Measurements from ENCODE around the gene GPHA2.

GPHA2 gene

GRCh38 chr11:64929625-64930024 lies 6.1 kb downstream of the GPHA2 start:
- no peak for DNase-seq

- no peak for DNase-seq
Measured at GRCh38 chr11:64928957-64929356, 6.7 kb downstream of the GPHA2 start.

GRCh38 chr11:64926689-64927088 lies 9.0 kb downstream of the GPHA2 start:
- no peak for DNase-seq

- DNase-seq: no peak
Measured at GRCh38 chr11:64925536-64926436, 9.9 kb downstream of the GPHA2 start.

GRCh38 chr11:64924910-64925284 lies 10.8 kb downstream of the GPHA2 start:
- DNase-seq: no peak

DNA sequence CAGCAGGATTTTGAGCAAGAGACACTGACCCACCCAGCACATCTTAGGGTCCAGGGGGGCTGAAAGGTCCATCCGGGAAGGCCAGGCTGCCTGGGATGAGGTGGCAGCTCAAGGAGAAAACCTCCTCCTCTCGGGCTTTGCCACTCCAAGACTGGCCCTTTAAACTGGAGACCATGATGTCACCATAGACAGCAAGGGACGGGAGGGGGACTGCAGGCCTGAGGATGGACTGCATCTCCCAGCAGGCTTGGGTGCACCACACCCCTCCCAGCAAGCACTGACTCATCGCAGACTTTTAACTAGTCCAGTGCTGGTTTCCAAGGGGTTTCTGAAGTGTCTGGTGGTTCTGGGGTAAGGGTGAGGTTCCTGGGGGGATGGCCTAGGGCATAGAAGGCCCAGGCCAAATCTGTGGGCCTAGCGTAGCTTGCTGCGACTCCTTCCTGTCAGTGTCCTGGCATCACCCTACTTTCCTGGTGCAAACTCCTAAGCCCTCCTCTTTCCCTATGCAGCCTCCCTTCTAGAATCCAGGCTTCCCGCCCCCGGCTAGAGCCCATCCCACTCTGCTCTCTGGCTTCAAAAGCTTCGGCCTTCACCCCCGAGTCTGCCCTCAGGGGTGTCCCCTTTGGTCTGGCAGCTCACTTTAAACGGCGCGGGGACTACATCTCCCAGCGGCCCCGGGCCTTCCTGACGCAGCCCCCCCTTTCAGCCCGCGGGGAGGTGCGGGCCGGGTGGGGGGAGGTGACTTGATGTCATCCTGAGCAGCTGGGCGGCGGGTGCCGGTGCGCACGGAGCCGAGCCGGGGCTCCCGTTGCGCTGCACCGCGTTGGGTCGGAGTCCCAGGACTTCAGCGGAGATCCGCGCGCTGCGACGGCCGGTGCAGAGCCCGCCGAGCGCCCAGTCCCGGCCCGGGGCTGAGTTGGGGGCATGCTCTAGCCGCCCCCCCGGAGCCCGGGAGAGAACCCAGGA lies 11.5 kb downstream of the GPHA2 start, which contains the start of gene PPP2R5B:
Gene PPP2R5B, plus strand, starts transcription at position 746 of the 966 bp plus-strand sequence. CDS start 1,046 bp downstream, outside the sequence.
- peak; percentile 80 to 89 (median 86) for DNase-seq

GRCh38 chr11:64923151-64923661 lies 12.5 kb downstream of the GPHA2 start:
- DNase-seq: no peak

GRCh38 chr11:64921384-64921783 lies 14.3 kb downstream of the GPHA2 start:
- DNase-seq: no peak

DNA sequence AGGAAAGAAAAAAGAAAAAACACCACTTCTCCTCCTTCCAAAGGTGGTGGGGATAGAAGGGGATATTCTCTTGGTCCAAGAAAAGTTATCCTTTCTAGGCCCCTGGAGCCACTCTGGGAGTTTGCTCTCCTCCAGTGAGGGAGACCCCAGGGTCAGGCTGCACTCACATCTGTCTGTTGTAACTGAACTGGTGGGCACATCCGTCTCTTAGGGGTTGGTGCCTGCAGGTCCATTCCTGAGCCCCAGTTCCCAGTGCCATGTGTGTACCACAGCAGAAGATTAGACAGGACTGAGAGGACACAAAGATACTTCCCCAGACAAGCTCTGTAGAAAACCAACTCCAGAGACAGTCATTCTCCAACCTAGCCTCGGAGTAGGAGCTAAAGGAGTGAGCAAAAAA lies 15.6 kb downstream of the GPHA2 start:
- no peak for DNase-seq

DNA sequence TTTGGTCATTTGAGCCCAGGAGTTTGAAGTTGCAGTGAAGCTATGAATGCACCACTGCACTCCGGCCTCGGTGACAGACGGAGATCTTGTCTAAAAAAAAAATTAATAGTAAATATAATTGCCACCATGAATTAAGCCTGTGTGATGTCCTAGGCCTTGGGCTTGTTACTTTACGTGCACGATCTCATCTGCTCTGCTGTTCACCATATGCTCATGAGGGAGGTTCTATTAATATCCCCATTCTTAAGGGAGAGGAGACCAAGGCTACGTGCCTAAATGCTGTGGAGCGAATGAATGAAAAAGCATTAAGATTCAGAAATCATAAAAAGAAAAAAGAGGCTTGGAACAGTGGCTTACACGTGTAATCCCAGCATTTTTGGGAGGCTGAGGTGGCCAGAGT lies 16.1 kb downstream of the GPHA2 start:
- DNase-seq: no peak

DNA sequence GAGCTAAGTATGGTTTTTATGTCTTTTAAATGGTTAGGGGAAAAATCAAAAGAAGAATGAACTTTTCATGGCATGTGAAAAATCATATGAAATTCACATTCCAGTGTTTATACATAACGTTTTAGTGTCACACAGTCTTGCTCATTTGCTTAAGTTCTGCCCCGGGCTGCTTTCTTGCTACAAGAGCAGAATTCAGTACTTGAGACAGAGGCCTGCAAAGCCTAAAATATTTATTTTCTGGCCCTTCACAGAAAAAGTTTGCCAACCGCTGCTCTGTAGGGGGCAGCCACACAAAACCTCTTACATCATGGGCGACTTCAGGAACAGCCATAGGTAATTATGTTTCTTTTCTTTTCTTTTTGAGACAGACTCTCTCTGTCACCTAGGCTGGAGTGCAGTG lies 17.7 kb downstream of the GPHA2 start:
- no peak for DNase-seq

GRCh38 chr11:64917663-64917995 lies 18.1 kb downstream of the GPHA2 start:
- DNase-seq: no peak

DNA sequence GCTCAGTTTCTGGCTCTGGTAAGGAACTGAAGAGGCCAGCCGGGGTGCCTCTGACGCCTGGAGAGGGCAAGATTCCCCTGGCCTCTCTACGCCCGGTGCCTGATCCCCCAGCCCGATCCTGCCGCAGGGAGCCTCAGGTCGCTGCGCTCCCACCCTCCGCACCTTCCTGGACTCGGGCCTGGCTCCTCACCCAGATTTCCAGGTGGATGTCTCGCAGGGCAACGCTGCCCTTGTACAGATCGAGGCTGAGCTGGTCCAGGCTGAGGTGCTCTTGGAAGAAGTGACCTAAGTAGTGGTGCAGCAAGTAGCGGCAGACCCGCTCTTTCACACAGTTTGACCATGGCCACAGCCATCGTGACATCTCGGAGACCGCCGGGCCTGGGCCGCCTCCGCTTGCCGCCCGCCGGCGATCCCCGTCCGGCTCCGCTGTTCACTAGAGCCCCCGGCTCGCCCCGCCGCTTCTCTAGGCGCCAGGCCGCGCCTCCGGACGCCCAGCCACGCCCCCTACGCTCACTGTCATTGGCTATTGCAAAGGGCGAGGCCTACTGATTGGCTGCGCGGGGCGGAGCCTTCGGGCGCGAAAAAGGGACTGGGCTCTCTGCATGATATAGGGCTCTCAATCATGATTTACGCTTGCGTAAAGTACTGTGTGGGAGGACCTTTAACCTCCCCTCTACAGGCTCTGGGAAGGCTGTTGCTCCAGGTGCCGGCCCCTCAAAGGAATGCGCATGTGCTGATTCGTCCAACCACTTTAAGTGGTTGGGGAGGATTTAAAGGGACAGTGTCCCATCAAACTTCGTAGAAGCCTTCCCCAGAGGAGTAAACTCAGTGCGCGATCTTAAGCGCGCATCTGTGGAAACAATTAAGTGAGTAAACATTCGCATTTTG lies 18.7 kb downstream of the GPHA2 start, which contains the start of gene ATG2A:
Gene ATG2A, minus strand, starts transcription at position 435 of the 888 bp plus-strand sequence. Its CDS starts 74 bp downstream, at position 361.
- DNase-seq: peak; percentile 95 to 99 (median 98)

DNA sequence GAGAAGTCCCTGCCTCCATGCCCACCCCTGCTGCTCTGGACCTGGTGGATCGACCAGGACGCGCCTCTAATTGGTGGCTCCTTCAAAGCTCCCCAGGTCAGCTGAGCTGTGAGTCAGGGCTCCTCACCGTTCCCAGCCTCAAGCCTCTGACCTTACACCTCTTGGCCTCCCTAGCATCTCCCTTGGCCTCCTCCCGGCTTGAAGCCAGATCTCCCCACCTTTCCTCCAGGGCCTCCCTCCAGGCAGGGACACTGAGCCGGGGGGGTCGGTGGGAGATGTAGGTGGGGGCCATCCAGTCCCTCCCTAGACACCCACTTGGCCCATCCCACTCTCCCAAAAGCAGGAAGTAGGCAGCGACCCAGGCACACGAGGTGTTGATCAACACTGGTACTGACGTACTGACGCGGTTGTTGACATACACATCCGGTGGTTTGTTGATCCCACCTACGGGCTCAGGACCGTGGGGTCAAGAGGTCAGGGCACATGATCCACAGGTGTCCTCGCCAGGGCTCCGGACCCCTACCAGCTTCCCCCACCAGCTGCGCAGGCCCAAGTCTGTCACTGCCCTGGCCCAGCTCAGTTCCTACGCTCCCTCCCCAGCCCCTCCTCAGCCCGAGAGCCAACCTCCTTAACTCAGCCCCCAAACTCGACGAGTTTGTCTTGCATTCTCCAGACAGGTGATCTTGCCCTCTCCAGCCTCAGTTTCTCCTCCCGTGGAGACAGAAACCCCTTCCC lies 19.5 kb downstream of the GPHA2 start:
- DNase-seq: peak in 3 of 6 experiments; percentile 26 to 53 (median 30)

DNA sequence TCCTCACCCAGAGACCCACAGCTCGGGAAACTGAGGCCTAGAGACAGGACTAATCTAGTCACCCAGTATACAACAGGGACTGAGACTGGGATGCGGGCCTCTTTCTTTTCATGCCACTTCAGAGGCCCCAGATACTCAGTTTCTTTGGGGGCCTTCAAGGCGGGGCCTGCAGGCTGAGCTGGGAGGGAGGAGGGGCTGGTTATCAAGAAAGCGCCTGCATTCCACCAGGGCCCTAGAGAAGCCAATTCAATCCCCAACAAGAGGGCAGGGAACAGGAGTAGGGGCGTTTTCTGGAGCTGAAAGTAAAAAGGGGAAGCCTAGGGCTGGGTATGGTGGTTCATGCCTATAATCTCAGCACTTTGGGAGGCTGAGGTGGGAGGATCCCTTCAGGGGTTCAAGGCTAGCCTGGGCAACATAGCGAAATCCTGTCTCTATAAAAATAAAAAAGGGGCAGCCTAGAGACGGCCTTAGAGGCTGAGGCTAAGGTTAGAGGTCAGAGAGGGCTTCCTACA lies 20.3 kb downstream of the GPHA2 start:
- no peak for DNase-seq

DNA sequence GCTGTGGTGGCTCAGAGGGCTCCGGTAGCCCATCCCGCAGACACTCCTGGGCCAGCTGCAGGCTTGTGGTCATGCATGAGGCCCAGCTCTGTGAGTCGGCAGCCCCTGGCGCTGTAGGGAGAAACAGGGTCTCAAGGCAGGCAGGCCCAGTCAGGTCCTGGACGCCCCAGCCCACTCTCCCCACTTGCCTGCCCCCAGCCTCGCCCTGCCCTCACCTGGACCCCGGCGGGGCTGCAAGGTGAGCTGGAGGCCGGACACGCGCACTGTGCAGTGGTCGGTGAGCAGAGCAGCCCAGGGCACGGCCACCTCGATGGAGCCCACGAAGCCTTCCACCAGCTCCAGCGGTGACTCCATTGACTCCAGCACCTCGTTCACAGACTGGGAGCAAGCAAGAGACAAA lies 21.6 kb downstream of the GPHA2 start:
- DNase-seq: no peak

DNA sequence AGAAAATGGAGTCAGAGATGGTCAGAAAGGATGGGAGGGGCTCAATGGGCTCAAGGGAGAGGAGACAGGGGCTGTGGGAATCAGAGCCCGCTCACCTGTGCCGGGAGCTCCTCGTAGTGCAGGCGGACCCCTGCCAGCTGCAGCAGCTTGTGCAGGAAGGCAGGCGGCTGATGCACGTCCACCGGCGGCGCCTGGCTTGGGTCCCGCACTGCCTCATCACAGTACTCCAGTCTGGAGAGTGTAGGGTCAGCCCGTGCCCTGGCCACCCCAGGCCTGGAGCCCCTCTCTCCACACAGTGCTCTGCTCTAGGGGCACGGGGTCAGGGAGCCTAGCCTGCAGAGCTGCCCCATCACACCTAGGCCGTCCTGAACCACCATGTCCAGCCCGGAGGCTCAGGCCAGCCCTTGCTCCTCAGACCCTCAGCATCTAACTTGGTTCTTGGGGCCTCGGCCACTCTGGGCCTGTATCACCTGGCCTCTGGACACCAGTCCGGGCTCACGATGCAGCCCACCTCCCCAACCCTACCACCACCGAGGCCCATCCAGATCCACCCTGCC lies 22.4 kb downstream of the GPHA2 start:
- no peak for DNase-seq

DNA sequence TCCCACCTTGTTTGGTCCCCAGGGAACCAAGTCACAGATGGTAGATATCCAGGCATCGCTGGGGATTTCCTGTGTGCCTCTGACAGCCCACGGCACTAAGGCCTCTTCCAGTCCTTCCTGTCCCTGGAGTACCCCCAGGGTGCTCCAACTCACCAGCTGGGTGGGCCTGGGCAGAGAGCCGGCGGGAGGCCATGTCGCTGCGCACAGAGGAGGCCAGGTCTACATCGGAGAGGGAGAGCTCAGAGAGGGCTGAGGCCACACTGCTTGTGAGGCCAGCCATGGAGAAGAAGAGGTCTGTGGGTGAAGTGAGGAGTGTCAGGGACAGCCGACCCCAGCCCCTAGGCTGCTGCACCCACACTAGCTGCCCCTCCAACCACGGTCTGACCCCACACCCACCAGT lies 24.0 kb downstream of the GPHA2 start:
- no peak for DNase-seq

- DNase-seq: no peak
Measured at GRCh38 chr11:64911142-64911541, 24.6 kb downstream of the GPHA2 start.

GRCh38 chr11:64910451-64911093 lies 25.1 kb downstream of the GPHA2 start:
- no peak for DNase-seq
